Measurements from ENCODE around the gene UGT1A3. TPM values are rescaled to one million over a fixed set of nuclear protein-coding genes. Genes with fewer than 3 reads are reported as not detected.

Gene UGT1A3
- total RNA-seq, 4 donors from 2014 or later = 2.8 to 7.6 (median 3.4) TPM

DNA sequence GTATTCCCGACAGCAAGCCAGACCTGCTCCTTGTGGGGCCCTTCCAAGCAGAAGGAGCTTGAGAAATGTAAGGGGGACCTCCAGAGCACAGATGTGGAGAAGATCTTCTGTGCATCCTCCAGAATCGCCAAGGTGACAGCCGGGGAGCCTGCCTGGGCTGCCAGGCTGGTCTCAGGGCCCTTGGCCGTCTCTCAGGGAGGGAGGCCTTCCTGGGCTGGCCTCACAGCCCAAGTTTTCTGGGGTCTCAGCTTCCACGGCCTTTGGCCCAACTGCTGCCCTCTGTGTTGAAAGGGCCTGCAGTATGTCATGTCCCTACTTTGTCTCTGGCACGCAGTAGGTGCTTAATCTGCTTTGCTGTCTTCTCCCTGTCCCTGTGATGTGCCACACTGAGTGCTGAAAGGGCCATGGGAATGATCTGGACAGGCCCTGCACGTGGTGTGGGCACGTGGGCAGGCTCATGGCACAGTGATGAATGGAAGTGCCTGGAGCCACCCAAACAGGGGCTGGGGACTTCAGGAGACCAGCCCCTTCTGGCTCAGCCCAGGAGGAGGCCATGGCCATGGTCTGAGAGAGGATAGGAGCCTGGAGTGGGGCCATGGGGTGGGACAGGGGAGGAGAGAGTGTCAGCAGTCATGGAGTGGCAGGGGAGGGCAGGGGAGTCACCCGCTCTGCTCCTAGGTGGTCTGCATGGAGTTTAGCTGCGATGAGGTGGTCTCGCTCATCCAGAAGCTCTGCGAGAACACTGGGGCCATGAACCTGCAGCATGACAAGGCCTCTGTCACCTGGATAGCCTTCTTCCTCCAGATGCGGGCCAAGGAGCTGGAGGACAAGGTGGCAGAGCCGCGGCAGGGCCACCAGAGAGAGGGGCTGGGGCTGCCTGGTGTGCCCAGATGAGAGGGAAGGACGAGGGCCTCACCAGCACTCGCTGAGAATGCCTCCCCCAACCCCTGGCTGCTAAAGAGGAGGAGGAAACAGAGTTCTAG lies 90.1 kb downstream of the UGT1A3 start:
- Histone ChIP-seq H3K27me3 (no peaks in the 10 kb centered on the region), H3K27ac (no peak overlapping the region), H3K36me3 (no peaks in the 10 kb centered on the region), H3K4me1 (no peaks in the 10 kb centered on the region), H3K9me3 (no peaks in the 10 kb centered on the region), H3K4me3 (no peak overlapping the region)
- TF ChIP-seq, protein P1, sequence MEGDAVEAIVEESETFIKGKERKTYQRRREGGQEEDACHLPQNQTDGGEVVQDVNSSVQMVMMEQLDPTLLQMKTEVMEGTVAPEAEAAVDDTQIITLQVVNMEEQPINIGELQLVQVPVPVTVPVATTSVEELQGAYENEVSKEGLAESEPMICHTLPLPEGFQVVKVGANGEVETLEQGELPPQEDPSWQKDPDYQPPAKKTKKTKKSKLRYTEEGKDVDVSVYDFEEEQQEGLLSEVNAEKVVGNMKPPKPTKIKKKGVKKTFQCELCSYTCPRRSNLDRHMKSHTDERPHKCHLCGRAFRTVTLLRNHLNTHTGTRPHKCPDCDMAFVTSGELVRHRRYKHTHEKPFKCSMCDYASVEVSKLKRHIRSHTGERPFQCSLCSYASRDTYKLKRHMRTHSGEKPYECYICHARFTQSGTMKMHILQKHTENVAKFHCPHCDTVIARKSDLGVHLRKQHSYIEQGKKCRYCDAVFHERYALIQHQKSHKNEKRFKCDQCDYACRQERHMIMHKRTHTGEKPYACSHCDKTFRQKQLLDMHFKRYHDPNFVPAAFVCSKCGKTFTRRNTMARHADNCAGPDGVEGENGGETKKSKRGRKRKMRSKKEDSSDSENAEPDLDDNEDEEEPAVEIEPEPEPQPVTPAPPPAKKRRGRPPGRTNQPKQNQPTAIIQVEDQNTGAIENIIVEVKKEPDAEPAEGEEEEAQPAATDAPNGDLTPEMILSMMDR (IDR thresholded peaks at IDR 0.05) = no peak
- TF ChIP-seq POLR2A (IDR thresholded peaks at IDR 0.05) = no peak
- 72 to 74% methylated on average over 2 to 9 of the region's 17 CpGs for WGBS, 2 donors
- intact Hi-C loops (cut with DNase I) = no loop called here
- no peak for DNase-seq

DNA sequence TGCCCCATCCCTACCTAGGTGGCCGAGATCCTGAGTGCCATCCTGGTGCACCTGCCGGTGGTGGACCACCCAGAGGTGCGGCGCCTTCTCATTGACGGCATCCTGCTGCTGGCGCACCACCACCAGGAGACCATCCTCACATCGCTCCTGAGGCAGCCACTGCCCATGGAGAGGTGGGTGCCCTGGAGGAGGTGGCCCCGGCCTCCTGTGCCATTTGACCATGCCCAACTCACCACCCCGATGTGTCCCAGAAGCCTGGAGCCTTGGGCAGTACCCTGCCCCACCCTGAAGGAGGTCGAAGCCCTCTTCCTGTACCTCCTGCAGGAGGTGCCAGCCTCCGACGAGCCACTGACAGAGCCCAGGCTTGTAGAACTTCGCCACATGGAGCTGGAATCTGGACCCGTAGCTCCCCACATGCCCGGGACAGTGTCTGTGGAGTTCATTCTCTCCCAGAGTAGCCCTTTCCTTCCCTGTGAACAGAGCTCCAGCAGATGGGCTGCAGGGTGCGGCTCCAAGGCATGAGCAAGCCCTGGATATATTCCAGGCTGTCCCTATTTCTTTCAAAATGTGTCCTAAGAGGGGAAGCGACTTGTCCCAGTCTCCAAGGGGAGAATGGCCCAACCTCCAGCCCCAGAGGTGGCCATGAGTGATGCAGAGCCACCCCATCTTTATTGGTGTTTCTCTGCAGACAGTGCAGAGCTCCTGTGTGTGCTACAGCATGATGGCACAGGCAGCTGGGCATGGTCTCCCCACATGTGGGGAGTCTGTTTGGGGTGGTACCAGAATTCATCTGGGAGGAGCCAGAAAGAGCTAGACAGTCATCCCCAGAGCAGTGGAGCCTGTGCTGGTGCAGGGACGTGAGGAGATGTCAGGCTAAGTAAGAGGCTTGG lies 91.3 kb downstream of the UGT1A3 start:
- Histone ChIP-seq H3K4me1 (no peaks in the 10 kb centered on the region), H3K9me3 (no peaks in the 10 kb centered on the region), H3K27ac (no peak overlapping the region), H3K27me3 (no peaks in the 10 kb centered on the region), H3K36me3 (no peaks in the 10 kb centered on the region), H3K4me3 (no peak overlapping the region)
- 77 to 79% methylated on average over 15 to 17 of the region's 18 CpGs for WGBS, 2 donors
- no peak for DNase-seq
- TF ChIP-seq POLR2A (IDR thresholded peaks at IDR 0.05) = no peak
- TF ChIP-seq, protein P1 (IDR thresholded peaks at IDR 0.05) = no peak
- intact Hi-C loops (cut with DNase I) = no loop called here

- 75 to 96% methylated on average over 6 of the region's 6 CpGs for WGBS, 2 donors
Measured at GRCh38 chr2:233820774-233821105, 91.9 kb downstream of the UGT1A3 start.

DNA sequence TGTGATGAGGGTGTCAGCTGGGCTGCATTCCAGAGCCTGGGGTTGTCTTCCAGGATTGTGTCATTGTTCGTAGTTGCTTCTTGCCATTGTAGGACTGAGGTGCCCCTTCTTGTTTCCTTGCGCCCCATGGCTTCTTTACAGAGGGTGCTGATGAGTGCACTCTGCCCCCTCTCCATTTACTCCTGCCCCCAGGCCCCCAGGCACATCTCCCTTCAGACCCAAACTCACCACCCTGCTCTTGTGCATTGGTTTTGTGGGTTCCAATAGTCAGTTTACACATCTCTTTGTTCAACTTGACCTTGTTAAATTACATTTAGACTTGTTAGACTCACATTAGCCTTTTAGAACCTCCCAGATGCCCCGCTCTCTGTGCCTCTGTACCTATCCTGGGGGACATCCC lies 92.4 kb downstream of the UGT1A3 start:
- Histone ChIP-seq H3K27me3 (no peaks in the 10 kb centered on the region), H3K4me3 (no peak overlapping the region), H3K36me3 (no peaks in the 10 kb centered on the region), H3K9me3 (no peaks in the 10 kb centered on the region), H3K27ac (no peak overlapping the region), H3K4me1 (no peaks in the 10 kb centered on the region)
- no peak for DNase-seq
- TF ChIP-seq, protein P1 (IDR thresholded peaks at IDR 0.05) = no peak
- no peak for TF ChIP-seq POLR2A (IDR thresholded peaks at IDR 0.05)
- 84 to 94% methylated on average over 2 to 3 of the region's 3 CpGs for WGBS, 2 donors
- intact Hi-C loops (cut with DNase I) = no loop called here

More at GRCh38 chr2:233820774-233821105, 91.9 kb downstream of the UGT1A3 start:
- intact Hi-C loops (cut with DNase I) = no loop called here
- H3K4me1 ChIP-seq = no peaks in the 10 kb centered on the region
- no peaks in the 10 kb centered on the region for H3K36me3 ChIP-seq
- H3K27ac ChIP-seq = no peak overlapping the region
- H3K9me3 ChIP-seq = no peaks in the 10 kb centered on the region
- no peak for DNase-seq
- H3K4me3 ChIP-seq = no peak overlapping the region
- no peak for TF ChIP-seq POLR2A (IDR thresholded peaks at IDR 0.05)
- TF ChIP-seq, protein P1 (IDR thresholded peaks at IDR 0.05) = no peak
- no peaks in the 10 kb centered on the region for H3K27me3 ChIP-seq

DNA sequence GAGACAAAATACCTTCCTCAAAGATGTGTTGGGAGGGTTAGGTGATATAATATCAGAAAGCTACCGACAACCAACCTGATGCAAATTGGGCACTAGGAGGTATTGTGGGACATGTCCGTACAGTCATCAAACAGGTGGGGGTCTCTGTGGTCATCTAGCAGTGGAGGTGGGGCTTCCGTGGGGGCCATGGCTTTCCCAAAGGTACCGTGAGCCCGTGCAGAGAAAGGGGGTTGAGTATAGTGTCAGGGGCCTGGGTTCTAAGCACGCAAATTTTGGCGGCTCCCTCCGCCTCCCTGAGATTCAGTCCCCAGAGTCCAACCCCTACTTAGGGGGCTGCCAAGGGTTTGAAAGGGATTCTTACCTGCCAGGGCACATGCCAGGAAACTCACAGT lies 92.9 kb downstream of the UGT1A3 start:
- H3K4me1 ChIP-seq = no peaks in the 10 kb centered on the region
- no peak for DNase-seq
- WGBS, 2 donors = 93 to 94% methylated on average over 7 of the region's 8 CpGs
- TF ChIP-seq, protein P1 (IDR thresholded peaks at IDR 0.05) = no peak
- TF ChIP-seq POLR2A (IDR thresholded peaks at IDR 0.05) = no peak
- H3K9me3 ChIP-seq = no peaks in the 10 kb centered on the region
- no peak overlapping the region for H3K4me3 ChIP-seq
- H3K27me3 ChIP-seq = no peaks in the 10 kb centered on the region
- H3K27ac ChIP-seq = no peak overlapping the region
- intact Hi-C loops (cut with DNase I) = no loop called here
- no peaks in the 10 kb centered on the region for H3K36me3 ChIP-seq
